Esophagus muscularis mucosa (tissue), 4 donors: ENCODE results near the gene KATNAL1. TPM values are rescaled to one million over a fixed set of nuclear protein-coding genes. Genes with fewer than 3 reads are reported as not detected.

Source experiments
- DNase-seq: peaks from one replicate; pipeline ENCODE4 v3.0.0-alpha.2; 2017; ENCODE audit errors: extremely low spot score
- H3K27ac ChIP-seq, 4 donors: fragments of 200-600 bp; sonication (generic); replicated peaks in 1 of 4; 1 replicate in 3 of 4; 2 replicates in 1 of 4; pipeline ENCODE4 v1.5.1; 2016 to 2019; ENCODE audit warnings: mild to moderate bottlenecking in 1 of 4
- H3K27me3 ChIP-seq, 4 donors: fragments of 200-600 bp; sonication (generic); one replicate each; pipeline versions ENCODE4 v1.5.1 to v1.6.0; 2016 to 2019
- H3K36me3 ChIP-seq, 4 donors: fragments of 200-600 bp; sonication (generic); one replicate each; pipeline ENCODE4 v1.5.1; 2016 to 2019
- H3K4me1 ChIP-seq, 4 donors: fragments of 200-600 bp; sonication (generic); one replicate each; pipeline ENCODE4 v1.5.1; 2016 to 2019
- H3K4me3 ChIP-seq, 4 donors: fragments of 200-600 bp; sonication (generic); 1 replicate in 2 of 4; 2 replicates in 2 of 4; pipeline ENCODE4 v1.5.1; 2016 to 2019; ENCODE audit warnings: mild to moderate bottlenecking in 4 of 4, moderate library complexity in 1 of 4
- H3K9me3 ChIP-seq, 4 donors: fragments of 200-600 bp; sonication (generic); 1 replicate in 3 of 4; 2 replicates in 1 of 4; pipeline ENCODE4 v1.5.1; 2016 to 2019
- CTCF ChIP-seq, 3 experiments: fragments of 200-600 bp in 2 of 3; fragments of 450-650 bp in 1 of 3; sonication (generic) in 2 of 3; IDR thresholded peaks; one replicate each; pipeline ENCODE4 v1.5.1; 2017 to 2019; ENCODE audit warnings: antibody characterized with exemption in 3 of 3, mild to moderate bottlenecking in 2 of 3, moderate library complexity in 1 of 3
- EP300 ChIP-seq: sonication (generic); formaldehyde crosslinking; IDR thresholded peaks from one replicate; pipeline ENCODE4 v1.6.1; 2017; ENCODE audit warnings: antibody characterized with exemption
- POLR2A ChIP-seq: fragments of 450-650 bp; IDR thresholded peaks from one replicate; pipeline ENCODE4 v1.6.1; 2017; ENCODE audit warnings: antibody characterized with exemption, moderate library complexity, mild to moderate bottlenecking, low read depth
- POLR2AphosphoS5 ChIP-seq, 2 donors: sonication (generic); formaldehyde crosslinking; IDR thresholded peaks; one replicate each; pipeline ENCODE4 v1.6.1; 2017; ENCODE audit warnings: antibody characterized with exemption in 2 of 2
- WGBS: methylation state at CpG from one replicate; pipeline ENCODE4 v1.1.5; 2018; 5-methylcytosine and 5-hydroxymethylcytosine counted together
- intact Hi-C: fragments of 100-400 bp; cut with DNase I; formaldehyde crosslinking; loops from one replicate; pipeline ENCODE4 v1.15.1; 2023
- total RNA-seq, 4 donors: library from RNA; depleted of rRNA; stranded (reverse); fragments of >200 nt; gene quantifications; one replicate each; pipeline versions ENCODE4 v1.1.0 to v1.2.1, GENCODE V29; 2016

Gene KATNAL1
- total RNA-seq, 4 donors from 2014 or later: 30.6 to 43.0 (median 40.0) TPM

- H3K4me3 ChIP-seq: no peak overlapping the region
- intact Hi-C loops: no loop called here
- H3K27ac ChIP-seq: no peak overlapping the region
- H3K4me1 ChIP-seq: no peaks in the 10 kb centered on the region
- no peaks in the 10 kb centered on the region for H3K9me3 ChIP-seq
- TF ChIP-seq POLR2AphosphoS5 (IDR thresholded peaks at IDR 0.05): no peak
- TF ChIP-seq CTCF (IDR thresholded peaks at IDR 0.05): no peak
- TF ChIP-seq POLR2A: no peak
- TF ChIP-seq EP300: no peak
- DNase-seq: no peak
- WGBS: 90% methylated on average over 15 of the region's 15 CpGs
- H3K36me3 ChIP-seq: no peaks in the 10 kb centered on the region
- H3K27me3 ChIP-seq: no peaks in the 10 kb centered on the region
Measured at GRCh38 chr13:30172593-30173302, 134.6 kb downstream of the KATNAL1 start.

- Histone ChIP-seq H3K4me1 (peaks cover 0 to 3% (median 0%) of the 10 kb centered on the region in 4 donors), H3K27me3 (no peaks in the 10 kb centered on the region), H3K4me3 (no peak overlapping the region), H3K9me3 (no peaks in the 10 kb centered on the region), H3K27ac (no peak overlapping the region), H3K36me3 (no peaks in the 10 kb centered on the region)
- DNase-seq: no peak
- WGBS: 82% methylated on average over 9 of the region's 9 CpGs
- intact Hi-C loops: no loop called here
- TF ChIP-seq POLR2A (no peak), EP300 (no peak), POLR2AphosphoS5 (IDR thresholded peaks at IDR 0.05) (no peak), CTCF (IDR thresholded peaks at IDR 0.05) (no peak)
Measured at GRCh38 chr13:30170569-30170968, 136.8 kb downstream of the KATNAL1 start.

- DNase-seq: no peak
- intact Hi-C loops: no loop called here
- WGBS: 61% methylated on average over 2 of the region's 2 CpGs
- no peak for TF ChIP-seq CTCF (IDR thresholded peaks at IDR 0.05)
- no peak for TF ChIP-seq POLR2AphosphoS5 (IDR thresholded peaks at IDR 0.05)
- TF ChIP-seq POLR2A: no peak
- no peak for TF ChIP-seq EP300
- no peak overlapping the region for H3K27ac ChIP-seq
- no peak overlapping the region for H3K4me3 ChIP-seq
- H3K9me3 ChIP-seq: no peaks in the 10 kb centered on the region
- H3K36me3 ChIP-seq: no peaks in the 10 kb centered on the region
- no peaks in the 10 kb centered on the region for H3K27me3 ChIP-seq
- peaks cover 0 to 3% (median 2%) of the 10 kb centered on the region in 4 donors for H3K4me1 ChIP-seq
Measured at GRCh38 chr13:30169442-30169841, 137.9 kb downstream of the KATNAL1 start.

GRCh38 chr13:30165796-30166195, 141.6 kb downstream of the KATNAL1 start:
- TF ChIP-seq EP300: no peak
- no peaks in the 10 kb centered on the region for H3K9me3 ChIP-seq
- no peak overlapping the region for H3K4me3 ChIP-seq
- H3K4me1 ChIP-seq: peaks cover 0 to 7% (median 2%) of the 10 kb centered on the region in 4 donors
- H3K27ac ChIP-seq: no peak overlapping the region
- DNase-seq: no peak
- H3K27me3 ChIP-seq: no peaks in the 10 kb centered on the region
- intact Hi-C loops: no loop called here
- WGBS: 73% methylated on average over 11 of the region's 11 CpGs
- no peaks in the 10 kb centered on the region for H3K36me3 ChIP-seq

GRCh38 chr13:30165071-30165470, 142.3 kb downstream of the KATNAL1 start:
- Histone ChIP-seq H3K4me1 (peaks cover 0 to 7% (median 2%) of the 10 kb centered on the region in 4 donors), H3K36me3 (no peaks in the 10 kb centered on the region), H3K27me3 (no peaks in the 10 kb centered on the region), H3K27ac (no peak overlapping the region), H3K4me3 (no peak overlapping the region), H3K9me3 (no peaks in the 10 kb centered on the region)
- DNase-seq: no peak
- TF ChIP-seq POLR2A: no peak
- no peak for TF ChIP-seq CTCF (IDR thresholded peaks at IDR 0.05)
- TF ChIP-seq POLR2AphosphoS5 (IDR thresholded peaks at IDR 0.05): no peak
- no peak for TF ChIP-seq EP300
- WGBS: 83% methylated on average over 2 of the region's 2 CpGs
- intact Hi-C loops: no loop called here
